Liver (tissue), 3 donors: ENCODE measurements around the gene VPS26C.

ENCODE experiments used
- CTCF ChIP-seq: fragments of 150-350 bp; IDR thresholded peaks from 2 replicates; pipeline ENCODE4 v1.5.1; 2017; ENCODE audit warnings: improper control_type of control experiment, low read depth, low read length; ENCODE audit not compliant: missing input control
- EGR1 ChIP-seq, 2 donors: IDR thresholded peaks; 2 replicates each; pipeline ENCODE4 v1.6.1; 2016 to 2018; ENCODE audit warnings: antibody characterized with exemption in 2 of 2, low read depth in 2 of 2
- HNF4A ChIP-seq, 2 donors: conservative IDR thresholded peaks; 2 replicates each; pipeline ENCODE4 v1.6.1; 2016; ENCODE audit warnings: antibody characterized with exemption in 2 of 2, mild to moderate bottlenecking in 2 of 2
- REST ChIP-seq: IDR thresholded peaks from 2 replicates; pipeline ENCODE4 v1.6.1; 2016; ENCODE audit warnings: antibody characterized with exemption, mild to moderate bottlenecking
- SP1 ChIP-seq: IDR thresholded peaks from 2 replicates; pipeline ENCODE4 v1.6.1; 2018; ENCODE audit warnings: antibody characterized with exemption, mild to moderate bottlenecking
- TAF1 ChIP-seq: conservative IDR thresholded peaks from 2 replicates; pipeline ENCODE4 v1.6.1; 2016; ENCODE audit warnings: antibody characterized with exemption, mild to moderate bottlenecking
- YY1 ChIP-seq: IDR thresholded peaks from 2 replicates; pipeline ENCODE4 v1.6.1; 2016; ENCODE audit warnings: antibody characterized with exemption, mild to moderate bottlenecking
- donor health status: healthy.
- donor health status: healthy.

GRCh38 chr21:37243961-37244360 is 23.2 kb downstream of the VPS26C start:
- TF ChIP-seq CTCF = no peak
- no peak for TF ChIP-seq REST
- no peak for TF ChIP-seq HNF4A (conservative IDR thresholded peaks at IDR 0.05)
- no peak for TF ChIP-seq EGR1 (IDR thresholded peaks at IDR 0.05; ENCODE audit: low read depth in 2 of 2)
- TF ChIP-seq SP1 = no peak
- no peak for TF ChIP-seq TAF1
- no peak for TF ChIP-seq YY1
